Vagina (tissue), 2 donors: ENCODE data around the gene PRRC2B. TPM values are rescaled to one million over a fixed set of nuclear protein-coding genes. Genes with fewer than 3 reads are reported as not detected.
"Not testable (repeated sequence)": the region's sequence is repeated elsewhere in the genome, so short reads cannot be mapped to it uniquely, and the experiment has no call there.

Experiments used
- DNase-seq, 2 donors: peaks; one replicate each; pipeline ENCODE4 v3.0.0-alpha.2; 2017; ENCODE audit errors: extremely low spot score in 2 of 2
- H3K27ac ChIP-seq: fragments of 200-600 bp; sonication (generic); one replicate; pipeline ENCODE4 v1.5.1; 2019
- H3K27me3 ChIP-seq: fragments of 200-600 bp; sonication (generic); one replicate; pipeline ENCODE4 v1.5.1; 2019
- H3K36me3 ChIP-seq, 2 donors: fragments of 200-600 bp; sonication (generic); one replicate each; pipeline ENCODE4 v1.5.1; 2017 to 2019
- H3K4me1 ChIP-seq: fragments of 200-600 bp; sonication (generic); one replicate; pipeline ENCODE4 v1.5.1; 2019
- H3K4me3 ChIP-seq, 2 donors: fragments of 200-600 bp; sonication (generic); 1 replicate in 1 of 2; 2 replicates in 1 of 2; pipeline ENCODE4 v1.5.1; 2016 to 2019
- H3K9me3 ChIP-seq: fragments of 200-600 bp; sonication (generic); one replicate; pipeline ENCODE4 v1.5.1; 2019
- CTCF ChIP-seq, 3 experiments: fragments of 450-650 bp in 2 of 3; fragments of 200-600 bp in 1 of 3; sonication (generic) in 1 of 3; IDR thresholded peaks; one replicate each; pipeline ENCODE4 v1.5.1; 2017 to 2019; ENCODE audit warnings: antibody characterized with exemption in 3 of 3, mild to moderate bottlenecking in 2 of 3, moderate library complexity in 2 of 3
- POLR2A ChIP-seq, 2 donors: fragments of 450-650 bp; IDR thresholded peaks; one replicate each; pipeline ENCODE4 v1.6.1; 2017; ENCODE audit warnings: antibody characterized with exemption in 2 of 2, mild to moderate bottlenecking in 2 of 2, moderate library complexity in 2 of 2
- POLR2AphosphoS5 ChIP-seq, 2 donors: sonication (generic); formaldehyde crosslinking; IDR thresholded peaks; one replicate each; pipeline ENCODE4 v1.9.0; 2017; ENCODE audit warnings: antibody characterized with exemption in 2 of 2, mild to moderate bottlenecking in 2 of 2, low read depth in 1 of 2; ENCODE audit not compliant: insufficient read depth in 1 of 2
- intact Hi-C: fragments of 100-400 bp; cut with DNase I; formaldehyde crosslinking; loops from one replicate; pipeline ENCODE4 v1.15.1; 2023
- total RNA-seq: library from RNA; depleted of rRNA; stranded (reverse); fragments of >200 nt; gene quantifications from one replicate; pipeline ENCODE4 v1.2.3, GENCODE V29; 2016

PRRC2B gene
- total RNA-seq, 1 donor from 2014 or later = 116 TPM

- H3K36me3 ChIP-seq = peaks cover 0 to 69% of the 10 kb centered on the region in 2 donors
- no peaks in the 10 kb centered on the region for H3K9me3 ChIP-seq
- H3K27ac ChIP-seq = no peak overlapping the region
- no peak overlapping the region for H3K4me3 ChIP-seq
- no peaks in the 10 kb centered on the region for H3K4me1 ChIP-seq
- H3K27me3 ChIP-seq = no peaks in the 10 kb centered on the region
- DNase-seq = no peak
- TF ChIP-seq POLR2A (IDR thresholded peaks at IDR 0.05) = no peak
- TF ChIP-seq POLR2AphosphoS5 (IDR thresholded peaks at IDR 0.05; ENCODE audit: insufficient read depth in 1 of 2, low read depth in 1 of 2) = no peak
- no peak for TF ChIP-seq CTCF (IDR thresholded peaks at IDR 0.05)
- intact Hi-C loops = no loop called here
These were observed 118.0 kb downstream of the PRRC2B start for GRCh38 chr9:131511880-131512279.

GRCh38 chr9:131513177-131513576 is 119.3 kb downstream of the PRRC2B start:
- Histone ChIP-seq H3K4me3 (no peak overlapping the region), H3K27me3 (no peaks in the 10 kb centered on the region), H3K36me3 (peaks cover 0 to 76% of the 10 kb centered on the region in 2 donors), H3K4me1 (no peaks in the 10 kb centered on the region), H3K9me3 (no peaks in the 10 kb centered on the region), H3K27ac (no peak overlapping the region)
- no peak for TF ChIP-seq CTCF (IDR thresholded peaks at IDR 0.05)
- intact Hi-C loops = no loop called here
- DNase-seq = no peak

- H3K27me3 ChIP-seq, intact Hi-C loops, H3K4me1 ChIP-seq, H3K9me3 ChIP-seq, DNase-seq, H3K4me3 ChIP-seq, H3K27ac ChIP-seq: not testable (repeated sequence)
- H3K36me3 ChIP-seq = peaks cover 0 to 89% of the 10 kb centered on the region in 2 donors
These were observed 121.7 kb downstream of the PRRC2B start for GRCh38 chr9:131515559-131516031.

GRCh38 chr9:131516100-131516499 is 122.2 kb downstream of the PRRC2B start:
- Histone ChIP-seq H3K4me1 (no peaks in the 10 kb centered on the region), H3K27ac (no peak overlapping the region), H3K27me3 (no peaks in the 10 kb centered on the region), H3K36me3 (peaks cover 0 to 89% of the 10 kb centered on the region in 2 donors), H3K4me3 (no peak overlapping the region), H3K9me3 (no peaks in the 10 kb centered on the region)
- intact Hi-C loops = no loop called here
- no peak for TF ChIP-seq CTCF (IDR thresholded peaks at IDR 0.05)
- no peak for DNase-seq

GRCh38 chr9:131516930-131517329 is 123.0 kb downstream of the PRRC2B start:
- H3K36me3 ChIP-seq = peaks cover 0 to 91% of the 10 kb centered on the region in 2 donors
- H3K4me1 ChIP-seq = no peaks in the 10 kb centered on the region
- no peaks in the 10 kb centered on the region for H3K27me3 ChIP-seq
- DNase-seq = no peak
- intact Hi-C loops = no loop called here
- no peak overlapping the region for H3K4me3 ChIP-seq
- H3K27ac ChIP-seq = no peak overlapping the region
- no peaks in the 10 kb centered on the region for H3K9me3 ChIP-seq
- TF ChIP-seq CTCF (IDR thresholded peaks at IDR 0.05) (no peak), POLR2AphosphoS5 (IDR thresholded peaks at IDR 0.05; ENCODE audit: insufficient read depth in 1 of 2, low read depth in 1 of 2) (no peak), POLR2A (IDR thresholded peaks at IDR 0.05) (no peak)

- intact Hi-C loops = no loop called here
- no peaks in the 10 kb centered on the region for H3K4me1 ChIP-seq
- H3K27ac ChIP-seq = no peak overlapping the region
- DNase-seq = no peak
- no peaks in the 10 kb centered on the region for H3K27me3 ChIP-seq
- no peak for TF ChIP-seq POLR2A (IDR thresholded peaks at IDR 0.05)
- no peak for TF ChIP-seq POLR2AphosphoS5 (IDR thresholded peaks at IDR 0.05; ENCODE audit: insufficient read depth in 1 of 2, low read depth in 1 of 2)
- peaks cover 0 to 85% of the 10 kb centered on the region in 2 donors for H3K36me3 ChIP-seq
- no peaks in the 10 kb centered on the region for H3K9me3 ChIP-seq
- no peak overlapping the region for H3K4me3 ChIP-seq
These were observed 123.9 kb downstream of the PRRC2B start for GRCh38 chr9:131517761-131518190.
